CD14-positive monocyte (primary cell): ENCODE measurements around the gene VIPR1. TPM values are rescaled to one million over a fixed set of nuclear protein-coding genes. Genes with fewer than 3 reads are reported as not detected.

Experiments used
- DNase-seq, 3 donors: peaks; one replicate each; pipeline ENCODE4 v3.0.0-alpha.2; 2011 to 2022
- H2AFZ ChIP-seq: 2 replicates; pipeline ENCODE4 v1.6.0; 2012; ENCODE audit warnings: mild to moderate bottlenecking, low read depth, low read length, inconsistent platforms; ENCODE audit not compliant: insufficient read depth, poor library complexity, severe bottlenecking
- H3K27ac ChIP-seq, 2 donors: 1 replicate in 1 of 2; 2 replicates in 1 of 2; pipeline ENCODE4 v1.5.1; 2012 to 2013; ENCODE audit warnings: low read length in 2 of 2, control low read depth in 1 of 2, inconsistent platforms in 1 of 2, low read depth in 1 of 2, mild to moderate bottlenecking in 1 of 2
- H3K27me3 ChIP-seq, 2 donors: one replicate each; pipeline versions ENCODE4 v1.6.0 to v1.6.1; 2011 to 2013; ENCODE audit warnings: low read length in 2 of 2; ENCODE audit not compliant: control insufficient read depth in 2 of 2, insufficient read depth in 2 of 2
- H3K36me3 ChIP-seq, 2 donors: replicated peaks in 1 of 2; 1 replicate in 1 of 2; 2 replicates in 1 of 2; pipeline versions ENCODE4 v1.5.1 to v1.6.1; 2012 to 2013; ENCODE audit warnings: low read length in 2 of 2, control low read depth in 1 of 2, inconsistent platforms in 1 of 2, mild to moderate bottlenecking in 1 of 2; ENCODE audit not compliant: insufficient read depth in 2 of 2, control insufficient read depth in 1 of 2
- H3K4me1 ChIP-seq, 2 donors: 1 replicate in 1 of 2; 2 replicates in 1 of 2; pipeline versions ENCODE4 v1.5.1 to v1.6.1; 2012 to 2013; ENCODE audit warnings: low read length in 2 of 2, control low read depth in 1 of 2, inconsistent platforms in 1 of 2, mild to moderate bottlenecking in 1 of 2, moderate library complexity in 1 of 2; ENCODE audit not compliant: insufficient read depth in 2 of 2, control insufficient read depth in 1 of 2
- H3K4me2 ChIP-seq: replicated peaks from 2 replicates; pipeline ENCODE3; 2012; ENCODE audit warnings: low read length, moderate library complexity, mild to moderate bottlenecking; ENCODE audit not compliant: poor library complexity, severe bottlenecking; ENCODE audit errors: extremely low read depth
- H3K4me3 ChIP-seq, 3 experiments: fragments of 200-600 bp in 1 of 3; sonication (generic) in 1 of 3; replicated peaks in 1 of 3; 1 replicate in 2 of 3; 2 replicates in 1 of 3; pipeline ENCODE4 v1.5.1; 2011 to 2013; ENCODE audit warnings: low read length in 3 of 3, mild to moderate bottlenecking in 3 of 3, control low read depth in 2 of 3, low read depth in 2 of 3, inconsistent platforms in 1 of 3, moderate library complexity in 1 of 3
- H3K79me2 ChIP-seq: 2 replicates; pipeline ENCODE4 v1.6.0; 2012; ENCODE audit warnings: mild to moderate bottlenecking, control low read depth, inconsistent platforms, low read length, moderate library complexity; ENCODE audit not compliant: insufficient read depth
- H3K9ac ChIP-seq: 2 replicates; pipeline ENCODE4 v1.6.0; 2017; ENCODE audit warnings: low read length, mild to moderate bottlenecking; ENCODE audit not compliant: insufficient read depth, poor library complexity, severe bottlenecking
- H3K9me3 ChIP-seq, 2 donors: replicated peaks in 1 of 2; 1 replicate in 1 of 2; 2 replicates in 1 of 2; pipeline versions ENCODE4 v1.5.1 to v1.6.1; 2012 to 2013; ENCODE audit warnings: low read length in 2 of 2, control low read depth in 1 of 2; ENCODE audit not compliant: control insufficient read depth in 1 of 2, insufficient read depth in 1 of 2
- H4K20me1 ChIP-seq: 2 replicates; pipeline ENCODE4 v1.6.0; 2012; ENCODE audit warnings: mild to moderate bottlenecking, low read length, control low read depth, moderate library complexity; ENCODE audit not compliant: insufficient read depth
- H3K27ac Mint-ChIP-seq, 7 donors: one replicate each; pipeline ENCODE4 v1.8.0; 2020; ENCODE audit warnings: mild to moderate bottlenecking in 7 of 7, mixed read lengths in 7 of 7, moderate library complexity in 6 of 7, inconsistent platforms in 2 of 7
- H3K27me3 Mint-ChIP-seq, 3 donors: one replicate each; pipeline ENCODE4 v1.8.0; 2021 to 2022; ENCODE audit warnings: low read depth in 3 of 3, mild to moderate bottlenecking in 3 of 3, mixed read lengths in 3 of 3, moderate library complexity in 3 of 3, inconsistent platforms in 1 of 3
- H3K36me3 Mint-ChIP-seq, 2 donors: one replicate each; pipeline ENCODE4 v1.8.0; 2020; ENCODE audit warnings: mixed read lengths in 2 of 2, inconsistent platforms in 1 of 2, mild to moderate bottlenecking in 1 of 2
- H3K4me1 Mint-ChIP-seq: one replicate; pipeline ENCODE4 v1.8.0; 2020; ENCODE audit warnings: mild to moderate bottlenecking, mixed read lengths
- H3K4me3 Mint-ChIP-seq, 2 donors: one replicate each; pipeline ENCODE4 v1.8.0; 2020; ENCODE audit warnings: mild to moderate bottlenecking in 2 of 2, mixed read lengths in 2 of 2, moderate library complexity in 1 of 2
- H3K9me3 Mint-ChIP-seq, 7 donors: one replicate each; pipeline ENCODE4 v1.8.0; 2020 to 2022; ENCODE audit warnings: mixed read lengths in 7 of 7, mild to moderate bottlenecking in 6 of 7, moderate library complexity in 6 of 7, inconsistent platforms in 2 of 7
- CTCF ChIP-seq: fragments of 200-600 bp; IDR thresholded peaks from one replicate; pipeline ENCODE4 v1.8.0; 2022; ENCODE audit warnings: antibody characterized with exemption, mild to moderate bottlenecking
- WGBS: methylation state at CpG from one replicate; pipeline ENCODE4 v1.1.5; 2013; ENCODE audit warnings: missing lambda C conversion rate; ENCODE audit not compliant: insufficient coverage; 5-methylcytosine and 5-hydroxymethylcytosine counted together
- intact Hi-C, 2 donors: fragments of 100-400 bp; cut with micrococcal nuclease; formaldehyde crosslinking; loops; one replicate each; pipeline versions ENCODE4 v1.15.0 to v1.15.1; 2023
- polyA plus RNA-seq, 3 donors: library from polyadenylated mRNA; depleted of rRNA in 1 of 3; unstranded in 2 of 3; stranded (reverse) in 1 of 3; fragments of 300-500 nt in 2 of 3; fragments of >200 nt in 1 of 3; fragmentation: Illumina TruSeq in 2 of 3; gene quantifications; 1 replicate in 2 of 3; 2 replicates in 1 of 3; pipeline ENCODE4 v1.2.3, GENCODE V29; 2012 to 2021

The VIPR1 gene
- polyA plus RNA-seq, 3 donors = 15.5 to 80.9 (median 16.0) TPM

GRCh38 chr3:42500909-42501308, 1.5 kb upstream of the VIPR1 start:
- DNase-seq = no peak
- peaks cover 10 to 11% of the 10 kb centered on the region in 2 donors for H3K36me3 Mint-ChIP-seq

GRCh38 chr3:42501321-42501680, 1.1 kb upstream of the VIPR1 start:
- peak overlapping the region; percentile 62 for H3K9ac ChIP-seq
- H4K20me1 ChIP-seq = peaks cover 30% of the 10 kb centered on the region
- Mint-ChIP-seq H3K27ac (peak overlapping the region in 1 of 7 donors; percentile 27), H3K4me1 (peaks cover 48% of the 10 kb centered on the region), H3K27me3 (peaks cover 30 to 51% (median 34%) of the 10 kb centered on the region in 3 donors), H3K36me3 (peaks cover 10 to 14% of the 10 kb centered on the region in 2 donors), H3K9me3 (peaks cover 0 to 4% (median 3%) of the 10 kb centered on the region in 7 donors), H3K4me3 (peak overlapping the region; percentile 92 to 94)
- H3K36me3 ChIP-seq = no peaks in the 10 kb centered on the region
- peak overlapping the region; percentile 84 for H2AFZ ChIP-seq
- H3K27ac ChIP-seq = no peak overlapping the region
- H3K4me1 ChIP-seq = peaks cover 46 to 53% of the 10 kb centered on the region in 2 donors
- TF ChIP-seq CTCF = no peak
- 6% methylated on average over 27 of the region's 27 CpGs for WGBS
- peaks cover 22% of the 10 kb centered on the region for H3K79me2 ChIP-seq
- H3K9me3 ChIP-seq = no peaks in the 10 kb centered on the region
- DNase-seq = peak in 1 of 3 donors; percentile 4
- H3K4me3 ChIP-seq = peak overlapping the region in 2 of 3 experiments; percentile 67 to 89
- peaks cover 12 to 26% of the 10 kb centered on the region in 2 donors for H3K27me3 ChIP-seq
- H3K4me2 ChIP-seq = peak overlapping the region; percentile 88
- intact Hi-C loops = loop anchor here (5.0 kb wide), 2 partner anchors 36 to 46 kb away; no protein-coding TSS in a partner anchor

More at GRCh38 chr3:42500909-42501308, 1.5 kb upstream of the VIPR1 start:
- Histone ChIP-seq H3K4me3 (peak overlapping the region in 1 of 3 experiments; percentile 89), H3K4me2 (peak overlapping the region; percentile 88), H3K27ac (no peak overlapping the region), H4K20me1 (peaks cover 27% of the 10 kb centered on the region), H3K36me3 (no peaks in the 10 kb centered on the region), H3K9ac (no peak overlapping the region), H3K79me2 (peaks cover 22% of the 10 kb centered on the region), H3K4me1 (peaks cover 45 to 50% of the 10 kb centered on the region in 2 donors), H2AFZ (peak overlapping the region; percentile 84), H3K9me3 (no peaks in the 10 kb centered on the region), H3K27me3 (peaks cover 12 to 26% of the 10 kb centered on the region in 2 donors)
- TF ChIP-seq CTCF = no peak
- H3K4me3 Mint-ChIP-seq = peak overlapping the region in 1 of 2 donors; percentile 94
- intact Hi-C loops = loop anchor here (5.0 kb wide), 2 partner anchors 36 to 46 kb away; no protein-coding TSS in a partner anchor
- WGBS = 54% methylated on average over 2 of the region's 4 CpGs
- H3K4me1 Mint-ChIP-seq = peaks cover 45% of the 10 kb centered on the region
- peaks cover 30 to 51% (median 34%) of the 10 kb centered on the region in 3 donors for H3K27me3 Mint-ChIP-seq
- no peak overlapping the region for H3K27ac Mint-ChIP-seq
- peaks cover 0 to 4% (median 3%) of the 10 kb centered on the region in 7 donors for H3K9me3 Mint-ChIP-seq
